Panc1 (cell line): Measurements from ENCODE around the gene MAGI2.

Experiments
- TF ChIP-seq, protein P1 (sequence below): fragments of 450-650 bp; IDR thresholded peaks from 2 replicates; pipeline ENCODE4 v1.5.1; 2017; ENCODE audit warnings: mild to moderate bottlenecking
- TF ChIP-seq, protein P2 (sequence below), 2 experiments: IDR thresholded peaks; 2 replicates each; pipeline ENCODE4 v1.6.1; 2011 to 2012; ENCODE audit warnings: low read depth in 2 of 2, control low read depth in 1 of 2, low read length in 1 of 2, mild to moderate bottlenecking in 1 of 2, moderate library complexity in 1 of 2; ENCODE audit not compliant: insufficient read depth in 1 of 2

- TF ChIP-seq, protein P1, sequence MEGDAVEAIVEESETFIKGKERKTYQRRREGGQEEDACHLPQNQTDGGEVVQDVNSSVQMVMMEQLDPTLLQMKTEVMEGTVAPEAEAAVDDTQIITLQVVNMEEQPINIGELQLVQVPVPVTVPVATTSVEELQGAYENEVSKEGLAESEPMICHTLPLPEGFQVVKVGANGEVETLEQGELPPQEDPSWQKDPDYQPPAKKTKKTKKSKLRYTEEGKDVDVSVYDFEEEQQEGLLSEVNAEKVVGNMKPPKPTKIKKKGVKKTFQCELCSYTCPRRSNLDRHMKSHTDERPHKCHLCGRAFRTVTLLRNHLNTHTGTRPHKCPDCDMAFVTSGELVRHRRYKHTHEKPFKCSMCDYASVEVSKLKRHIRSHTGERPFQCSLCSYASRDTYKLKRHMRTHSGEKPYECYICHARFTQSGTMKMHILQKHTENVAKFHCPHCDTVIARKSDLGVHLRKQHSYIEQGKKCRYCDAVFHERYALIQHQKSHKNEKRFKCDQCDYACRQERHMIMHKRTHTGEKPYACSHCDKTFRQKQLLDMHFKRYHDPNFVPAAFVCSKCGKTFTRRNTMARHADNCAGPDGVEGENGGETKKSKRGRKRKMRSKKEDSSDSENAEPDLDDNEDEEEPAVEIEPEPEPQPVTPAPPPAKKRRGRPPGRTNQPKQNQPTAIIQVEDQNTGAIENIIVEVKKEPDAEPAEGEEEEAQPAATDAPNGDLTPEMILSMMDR, result no peak
- TF ChIP-seq, protein P2, sequence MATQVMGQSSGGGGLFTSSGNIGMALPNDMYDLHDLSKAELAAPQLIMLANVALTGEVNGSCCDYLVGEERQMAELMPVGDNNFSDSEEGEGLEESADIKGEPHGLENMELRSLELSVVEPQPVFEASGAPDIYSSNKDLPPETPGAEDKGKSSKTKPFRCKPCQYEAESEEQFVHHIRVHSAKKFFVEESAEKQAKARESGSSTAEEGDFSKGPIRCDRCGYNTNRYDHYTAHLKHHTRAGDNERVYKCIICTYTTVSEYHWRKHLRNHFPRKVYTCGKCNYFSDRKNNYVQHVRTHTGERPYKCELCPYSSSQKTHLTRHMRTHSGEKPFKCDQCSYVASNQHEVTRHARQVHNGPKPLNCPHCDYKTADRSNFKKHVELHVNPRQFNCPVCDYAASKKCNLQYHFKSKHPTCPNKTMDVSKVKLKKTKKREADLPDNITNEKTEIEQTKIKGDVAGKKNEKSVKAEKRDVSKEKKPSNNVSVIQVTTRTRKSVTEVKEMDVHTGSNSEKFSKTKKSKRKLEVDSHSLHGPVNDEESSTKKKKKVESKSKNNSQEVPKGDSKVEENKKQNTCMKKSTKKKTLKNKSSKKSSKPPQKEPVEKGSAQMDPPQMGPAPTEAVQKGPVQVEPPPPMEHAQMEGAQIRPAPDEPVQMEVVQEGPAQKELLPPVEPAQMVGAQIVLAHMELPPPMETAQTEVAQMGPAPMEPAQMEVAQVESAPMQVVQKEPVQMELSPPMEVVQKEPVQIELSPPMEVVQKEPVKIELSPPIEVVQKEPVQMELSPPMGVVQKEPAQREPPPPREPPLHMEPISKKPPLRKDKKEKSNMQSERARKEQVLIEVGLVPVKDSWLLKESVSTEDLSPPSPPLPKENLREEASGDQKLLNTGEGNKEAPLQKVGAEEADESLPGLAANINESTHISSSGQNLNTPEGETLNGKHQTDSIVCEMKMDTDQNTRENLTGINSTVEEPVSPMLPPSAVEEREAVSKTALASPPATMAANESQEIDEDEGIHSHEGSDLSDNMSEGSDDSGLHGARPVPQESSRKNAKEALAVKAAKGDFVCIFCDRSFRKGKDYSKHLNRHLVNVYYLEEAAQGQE (IDR thresholded peaks at IDR 0.05; ENCODE audit: insufficient read depth in 1 of 2, low read depth in 2 of 2, low read length in 1 of 2), result no peak
These were observed 649.9 kb downstream of the MAGI2 start for GRCh38 chr7:78803501-78804127.
